ENCODE results near the gene RBM48. TPM values are rescaled to one million over a fixed set of nuclear protein-coding genes. Genes with fewer than 3 reads are reported as not detected.
A peak's percentile ranks its signal among the peaks of the same experiment; 100 is the strongest.

RBM48 gene
- total and polyA plus RNA-seq, 2 of the 13 experiments (the other 11 are each of a cell fraction or from before 2014, with no cell fraction given) = 7.2 to 12.2 TPM

DNA sequence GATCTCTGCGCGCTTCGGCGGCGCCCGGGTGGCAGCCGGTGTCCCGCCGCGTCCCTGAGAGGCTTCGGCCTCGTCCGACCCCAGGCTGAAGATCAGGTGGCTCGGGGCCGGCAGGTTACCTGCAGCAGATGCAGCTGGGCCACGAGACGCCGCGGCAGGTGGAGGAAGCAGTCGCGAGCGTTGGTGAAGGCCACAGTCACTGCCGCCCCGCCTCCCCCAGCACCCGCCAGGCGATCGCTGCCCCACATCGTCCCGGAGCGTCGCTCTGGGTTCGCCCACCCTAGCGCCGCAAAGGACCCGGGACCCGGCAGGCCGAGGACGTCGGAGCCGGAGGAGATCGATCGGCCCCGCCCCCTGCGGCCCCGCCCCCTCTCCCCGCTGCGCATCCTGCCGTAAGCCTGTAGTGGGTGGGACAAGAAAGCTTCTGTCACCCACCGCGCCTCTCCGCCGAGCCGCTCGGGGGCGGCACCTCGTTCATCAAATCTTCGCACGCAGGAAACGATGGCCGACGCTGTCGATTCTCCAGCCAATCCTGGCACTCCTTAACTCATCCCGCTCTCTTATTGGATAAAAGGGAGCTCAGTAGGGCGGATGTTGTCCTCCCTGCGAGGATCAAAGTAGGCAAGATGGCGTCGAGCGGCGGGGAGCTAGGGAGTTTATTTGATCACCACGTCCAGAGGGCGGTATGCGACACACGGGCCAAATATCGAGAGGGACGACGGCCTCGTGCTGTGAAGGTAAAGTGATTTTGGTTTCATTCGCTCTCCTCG is at the start of gene RBM48, which contains the start of gene PEX1 (continued):
- peak; percentile 34; the same call in 1 of the 2 replicates for TF ChIP-seq ZFP41 (CRISPR knock-in tag; IDR thresholded peaks at IDR 0.05; ENCODE audit: borderline replicate concordance)
- TF ChIP-seq, protein P1, sequence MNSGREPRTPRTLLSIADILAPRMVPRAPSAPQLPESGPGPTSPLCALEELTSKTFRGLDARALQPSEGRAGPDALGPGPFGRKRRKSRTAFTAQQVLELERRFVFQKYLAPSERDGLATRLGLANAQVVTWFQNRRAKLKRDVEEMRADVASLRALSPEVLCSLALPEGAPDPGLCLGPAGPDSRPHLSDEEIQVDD (CRISPR knock-in tag; IDR thresholded peaks at IDR 0.05; ENCODE audit: borderline replicate concordance) = peak; percentile 84; the same call in 1 of the 2 replicates
- TF ChIP-seq, protein P2, sequence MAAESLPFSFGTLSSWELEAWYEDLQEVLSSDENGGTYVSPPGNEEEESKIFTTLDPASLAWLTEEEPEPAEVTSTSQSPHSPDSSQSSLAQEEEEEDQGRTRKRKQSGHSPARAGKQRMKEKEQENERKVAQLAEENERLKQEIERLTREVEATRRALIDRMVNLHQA (CRISPR knock-in tag; IDR thresholded peaks at IDR 0.05) = no peak
- 0 out of 2 replicates have a peak, but pooled peaks have one; percentile 33 for TF ChIP-seq ZNF776 (CRISPR knock-in tag; IDR thresholded peaks at IDR 0.05)
- TF ChIP-seq PHF21A (CRISPR knock-in tag; IDR thresholded peaks at IDR 0.05) = no peak; the same call in 1 of the 2 replicates
- TF ChIP-seq ARID2 (CRISPR knock-in tag; IDR thresholded peaks at IDR 0.05; ENCODE audit: borderline replicate concordance) = peak; percentile 64; the same call in 1 of the 2 replicates
- TF ChIP-seq MEIS1 (CRISPR knock-in tag; IDR thresholded peaks at IDR 0.05; ENCODE audit: borderline replicate concordance) = peak; percentile 56; the same call in 1 of the 2 replicates
- peak; percentile 59; the same call in 1 of the 2 replicates for TF ChIP-seq ZNF619 (CRISPR knock-in tag; IDR thresholded peaks at IDR 0.05)
- TF ChIP-seq ASH2L (IDR thresholded peaks at IDR 0.05; ENCODE audit: insufficient read length, low read depth, low read length) = peak; percentile 88
- no peak for TF ChIP-seq HNRNPH1 (optimal IDR thresholded peaks at IDR 0.05; ENCODE audit: low read depth, low read length)
- TF ChIP-seq, protein P3, sequence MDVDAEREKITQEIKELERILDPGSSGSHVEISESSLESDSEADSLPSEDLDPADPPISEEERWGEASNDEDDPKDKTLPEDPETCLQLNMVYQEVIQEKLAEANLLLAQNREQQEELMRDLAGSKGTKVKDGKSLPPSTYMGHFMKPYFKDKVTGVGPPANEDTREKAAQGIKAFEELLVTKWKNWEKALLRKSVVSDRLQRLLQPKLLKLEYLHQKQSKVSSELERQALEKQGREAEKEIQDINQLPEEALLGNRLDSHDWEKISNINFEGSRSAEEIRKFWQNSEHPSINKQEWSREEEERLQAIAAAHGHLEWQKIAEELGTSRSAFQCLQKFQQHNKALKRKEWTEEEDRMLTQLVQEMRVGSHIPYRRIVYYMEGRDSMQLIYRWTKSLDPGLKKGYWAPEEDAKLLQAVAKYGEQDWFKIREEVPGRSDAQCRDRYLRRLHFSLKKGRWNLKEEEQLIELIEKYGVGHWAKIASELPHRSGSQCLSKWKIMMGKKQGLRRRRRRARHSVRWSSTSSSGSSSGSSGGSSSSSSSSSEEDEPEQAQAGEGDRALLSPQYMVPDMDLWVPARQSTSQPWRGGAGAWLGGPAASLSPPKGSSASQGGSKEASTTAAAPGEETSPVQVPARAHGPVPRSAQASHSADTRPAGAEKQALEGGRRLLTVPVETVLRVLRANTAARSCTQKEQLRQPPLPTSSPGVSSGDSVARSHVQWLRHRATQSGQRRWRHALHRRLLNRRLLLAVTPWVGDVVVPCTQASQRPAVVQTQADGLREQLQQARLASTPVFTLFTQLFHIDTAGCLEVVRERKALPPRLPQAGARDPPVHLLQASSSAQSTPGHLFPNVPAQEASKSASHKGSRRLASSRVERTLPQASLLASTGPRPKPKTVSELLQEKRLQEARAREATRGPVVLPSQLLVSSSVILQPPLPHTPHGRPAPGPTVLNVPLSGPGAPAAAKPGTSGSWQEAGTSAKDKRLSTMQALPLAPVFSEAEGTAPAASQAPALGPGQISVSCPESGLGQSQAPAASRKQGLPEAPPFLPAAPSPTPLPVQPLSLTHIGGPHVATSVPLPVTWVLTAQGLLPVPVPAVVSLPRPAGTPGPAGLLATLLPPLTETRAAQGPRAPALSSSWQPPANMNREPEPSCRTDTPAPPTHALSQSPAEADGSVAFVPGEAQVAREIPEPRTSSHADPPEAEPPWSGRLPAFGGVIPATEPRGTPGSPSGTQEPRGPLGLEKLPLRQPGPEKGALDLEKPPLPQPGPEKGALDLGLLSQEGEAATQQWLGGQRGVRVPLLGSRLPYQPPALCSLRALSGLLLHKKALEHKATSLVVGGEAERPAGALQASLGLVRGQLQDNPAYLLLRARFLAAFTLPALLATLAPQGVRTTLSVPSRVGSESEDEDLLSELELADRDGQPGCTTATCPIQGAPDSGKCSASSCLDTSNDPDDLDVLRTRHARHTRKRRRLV (CRISPR knock-in tag; IDR thresholded peaks at IDR 0.05) = no peak
- no peak for TF ChIP-seq ZNF234 (CRISPR knock-in tag; conservative IDR thresholded peaks at IDR 0.05)
- TF ChIP-seq ZNF484 (CRISPR knock-in tag; IDR thresholded peaks at IDR 0.05; ENCODE audit: borderline replicate concordance, low read depth) = 0 out of 2 replicates have a peak, but pooled peaks have one; percentile 28
- no peak; the same call in 1 of the 2 replicates for TF ChIP-seq ZNF614 (CRISPR knock-in tag; IDR thresholded peaks at IDR 0.05; ENCODE audit: borderline replicate concordance)
- no peak for TF ChIP-seq ZNF10 (CRISPR knock-in tag; IDR thresholded peaks at IDR 0.05; ENCODE audit: borderline replicate concordance, low read depth)
- TF ChIP-seq FOXK2 (IDR thresholded peaks at IDR 0.05) = peak; percentile 94
- no peak for TF ChIP-seq KDM1A (CRISPR knock-in tag; IDR thresholded peaks at IDR 0.05)
- TF ChIP-seq ZKSCAN5 (CRISPR knock-in tag; IDR thresholded peaks at IDR 0.05) = no peak
- TF ChIP-seq, protein P4, sequence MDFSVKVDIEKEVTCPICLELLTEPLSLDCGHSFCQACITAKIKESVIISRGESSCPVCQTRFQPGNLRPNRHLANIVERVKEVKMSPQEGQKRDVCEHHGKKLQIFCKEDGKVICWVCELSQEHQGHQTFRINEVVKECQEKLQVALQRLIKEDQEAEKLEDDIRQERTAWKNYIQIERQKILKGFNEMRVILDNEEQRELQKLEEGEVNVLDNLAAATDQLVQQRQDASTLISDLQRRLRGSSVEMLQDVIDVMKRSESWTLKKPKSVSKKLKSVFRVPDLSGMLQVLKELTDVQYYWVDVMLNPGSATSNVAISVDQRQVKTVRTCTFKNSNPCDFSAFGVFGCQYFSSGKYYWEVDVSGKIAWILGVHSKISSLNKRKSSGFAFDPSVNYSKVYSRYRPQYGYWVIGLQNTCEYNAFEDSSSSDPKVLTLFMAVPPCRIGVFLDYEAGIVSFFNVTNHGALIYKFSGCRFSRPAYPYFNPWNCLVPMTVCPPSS (IDR thresholded peaks at IDR 0.05) = no peak
- TF ChIP-seq ZFP1 (CRISPR knock-in tag; IDR thresholded peaks at IDR 0.05) = no peak
- TF ChIP-seq, protein P5, sequence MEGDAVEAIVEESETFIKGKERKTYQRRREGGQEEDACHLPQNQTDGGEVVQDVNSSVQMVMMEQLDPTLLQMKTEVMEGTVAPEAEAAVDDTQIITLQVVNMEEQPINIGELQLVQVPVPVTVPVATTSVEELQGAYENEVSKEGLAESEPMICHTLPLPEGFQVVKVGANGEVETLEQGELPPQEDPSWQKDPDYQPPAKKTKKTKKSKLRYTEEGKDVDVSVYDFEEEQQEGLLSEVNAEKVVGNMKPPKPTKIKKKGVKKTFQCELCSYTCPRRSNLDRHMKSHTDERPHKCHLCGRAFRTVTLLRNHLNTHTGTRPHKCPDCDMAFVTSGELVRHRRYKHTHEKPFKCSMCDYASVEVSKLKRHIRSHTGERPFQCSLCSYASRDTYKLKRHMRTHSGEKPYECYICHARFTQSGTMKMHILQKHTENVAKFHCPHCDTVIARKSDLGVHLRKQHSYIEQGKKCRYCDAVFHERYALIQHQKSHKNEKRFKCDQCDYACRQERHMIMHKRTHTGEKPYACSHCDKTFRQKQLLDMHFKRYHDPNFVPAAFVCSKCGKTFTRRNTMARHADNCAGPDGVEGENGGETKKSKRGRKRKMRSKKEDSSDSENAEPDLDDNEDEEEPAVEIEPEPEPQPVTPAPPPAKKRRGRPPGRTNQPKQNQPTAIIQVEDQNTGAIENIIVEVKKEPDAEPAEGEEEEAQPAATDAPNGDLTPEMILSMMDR (CRISPR knock-in tag; IDR thresholded peaks at IDR 0.05) = peak; percentile 92
